Panc1 (cell line): ENCODE measurements around the gene DDAH1. TPM values are rescaled to one million over a fixed set of nuclear protein-coding genes. Genes with fewer than 3 reads are reported as not detected.

ENCODE experiments used
- ATAC-seq: fragments of 200-7000 bp; cut with Tn5 transposase; 2 replicates; pipeline ENCODE4 v1.9.1; 2020; ENCODE audit warnings: mild to moderate bottlenecking, moderate library complexity
- BruUV-seq: library from RNA; stranded (reverse); fragments of 400-500 nt; replicated peaks from 2 replicates; lab custom pipeline; 2021; lab: Mats Ljungman, UMichigan
- CTCF ChIA-PET: fragments of 300-600 bp; sonication (Branson Sonifier 250); formaldehyde crosslinking; loops from one replicate; lab custom pipeline; 2022; ENCODE audit warnings: antibody characterized with exemption; lab: Charles Lee
- POLR2A ChIA-PET: fragments of 300-600 bp; sonication (Branson Sonifier 250); formaldehyde crosslinking; loops from one replicate; lab custom pipeline; 2022; ENCODE audit warnings: antibody characterized with exemption; lab: Charles Lee
- DNase-seq: peaks from one replicate; pipeline ENCODE4 v3.0.0-alpha.2; 2010; ENCODE audit warnings: low read depth, low spot score
- H3K27ac ChIP-seq: 2 replicates; pipeline ENCODE4 v1.5.1; 2011; ENCODE audit warnings: mild to moderate bottlenecking, low read length, inconsistent platforms
- H3K27me3 ChIP-seq: fragments of 200-500 bp; sonication (Bioruptor generic); 2 replicates; pipeline ENCODE4 v1.6.0; 2014; ENCODE audit warnings: low read length, inconsistent platforms; ENCODE audit not compliant: control insufficient read depth, insufficient read depth
- H3K36me3 ChIP-seq: fragments of 200-500 bp; sonication (Bioruptor generic); 2 replicates; pipeline ENCODE4 v1.5.1; 2014; ENCODE audit warnings: inconsistent platforms, mild to moderate bottlenecking, low read length, moderate library complexity; ENCODE audit not compliant: control insufficient read depth, insufficient read depth
- H3K4me1 ChIP-seq: 2 replicates; pipeline ENCODE4 v1.5.1; 2011; ENCODE audit warnings: inconsistent platforms, mild to moderate bottlenecking, low read length, moderate library complexity; ENCODE audit not compliant: control insufficient read depth, insufficient read depth
- H3K4me3 ChIP-seq, 2 experiments: 2 replicates each; pipeline ENCODE4 v1.5.1; 2011 to 2012; ENCODE audit warnings: low read depth in 2 of 2, low read length in 2 of 2, mild to moderate bottlenecking in 2 of 2, inconsistent platforms in 1 of 2, moderate library complexity in 1 of 2
- H3K9me3 ChIP-seq: fragments of 200-500 bp; sonication (Bioruptor generic); 2 replicates; pipeline ENCODE4 v1.5.1; 2014; ENCODE audit warnings: low read depth, mild to moderate bottlenecking, inconsistent platforms, low read length, moderate library complexity; ENCODE audit not compliant: control insufficient read depth, insufficient read depth
- POLR2AphosphoS5 ChIP-seq: IDR thresholded peaks from 2 replicates; pipeline ENCODE4 v1.6.1; 2012; ENCODE audit warnings: mild to moderate bottlenecking, low read depth, low read length, moderate library complexity
- SIN3A ChIP-seq: IDR thresholded peaks from 2 replicates; pipeline ENCODE4 v1.6.1; 2012; ENCODE audit warnings: low read depth, mild to moderate bottlenecking, low read length, moderate library complexity, borderline replicate concordance; ENCODE audit not compliant: insufficient read depth
- TCF7L2 ChIP-seq: IDR thresholded peaks from 2 replicates; pipeline ENCODE4 v1.6.1; 2011; ENCODE audit warnings: mild to moderate bottlenecking, low read depth, low read length, inconsistent platforms
- in situ Hi-C: cut with HindIII; loops from 2 replicates; pipeline ENCODE4 v1.10.0; 2016; ENCODE audit warnings: low sequenced_read_pairs, low pct_unique_long_range_greater_than_20kb
- intact Hi-C: fragments of 100-400 bp; cut with micrococcal nuclease; formaldehyde crosslinking; loops from one replicate; pipeline ENCODE4 v1.10.0; 2022; ENCODE audit not compliant: unreplicated experiment
- total RNA-seq: library from RNA; stranded (reverse); gene quantifications from one replicate; pipeline ENCODE4 v1.2.1, GENCODE V29; 2021; ENCODE audit not compliant: unreplicated experiment
- TF ChIP-seq, protein P1 (sequence below): fragments of 450-650 bp; IDR thresholded peaks from 2 replicates; pipeline ENCODE4 v1.5.1; 2017; ENCODE audit warnings: mild to moderate bottlenecking
- TF ChIP-seq, protein P2 (sequence below), 2 experiments: IDR thresholded peaks; 2 replicates each; pipeline ENCODE4 v1.6.1; 2011 to 2012; ENCODE audit warnings: low read depth in 2 of 2, control low read depth in 1 of 2, low read length in 1 of 2, mild to moderate bottlenecking in 1 of 2, moderate library complexity in 1 of 2; ENCODE audit not compliant: insufficient read depth in 1 of 2

The DDAH1 gene
- total RNA-seq, 1 experiment from 2014 or later, result 85.4 TPM

GRCh38 chr1:85467036-85467435 lies 2.1 kb upstream of the DDAH1 start:
- Histone ChIP-seq H3K9me3 (no peaks in the 10 kb centered on the region), H3K27ac (peak overlapping the region; percentile 44; the same call in 1 of the 2 replicates), H3K36me3 (no peaks in the 10 kb centered on the region), H3K4me1 (peaks cover 24% of the 10 kb centered on the region), H3K4me3 (no peak overlapping the region), H3K27me3 (no peaks in the 10 kb centered on the region)
- intact Hi-C loops, result no loop called here
- in situ Hi-C loops, result no loop called here
- no TSS peak for BruUV-seq
- ChIA-PET CTCF (interaction anchor here (1.6 kb wide), 1 partner anchor 163 kb away, joined by 3 read pairs; no protein-coding TSS in a partner anchor), POLR2A (interaction anchor here (1.3 kb wide), 1 partner anchor 114 kb away, joined by 3 read pairs; the partner anchor contains the start of gene CCN1)
- ATAC-seq (no peak), DNase-seq (no peak)
- TF ChIP-seq, protein P1, sequence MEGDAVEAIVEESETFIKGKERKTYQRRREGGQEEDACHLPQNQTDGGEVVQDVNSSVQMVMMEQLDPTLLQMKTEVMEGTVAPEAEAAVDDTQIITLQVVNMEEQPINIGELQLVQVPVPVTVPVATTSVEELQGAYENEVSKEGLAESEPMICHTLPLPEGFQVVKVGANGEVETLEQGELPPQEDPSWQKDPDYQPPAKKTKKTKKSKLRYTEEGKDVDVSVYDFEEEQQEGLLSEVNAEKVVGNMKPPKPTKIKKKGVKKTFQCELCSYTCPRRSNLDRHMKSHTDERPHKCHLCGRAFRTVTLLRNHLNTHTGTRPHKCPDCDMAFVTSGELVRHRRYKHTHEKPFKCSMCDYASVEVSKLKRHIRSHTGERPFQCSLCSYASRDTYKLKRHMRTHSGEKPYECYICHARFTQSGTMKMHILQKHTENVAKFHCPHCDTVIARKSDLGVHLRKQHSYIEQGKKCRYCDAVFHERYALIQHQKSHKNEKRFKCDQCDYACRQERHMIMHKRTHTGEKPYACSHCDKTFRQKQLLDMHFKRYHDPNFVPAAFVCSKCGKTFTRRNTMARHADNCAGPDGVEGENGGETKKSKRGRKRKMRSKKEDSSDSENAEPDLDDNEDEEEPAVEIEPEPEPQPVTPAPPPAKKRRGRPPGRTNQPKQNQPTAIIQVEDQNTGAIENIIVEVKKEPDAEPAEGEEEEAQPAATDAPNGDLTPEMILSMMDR, result no peak
- TF ChIP-seq TCF7L2 (no peak), SIN3A (no peak), POLR2AphosphoS5 (no peak)
- TF ChIP-seq, protein P2, sequence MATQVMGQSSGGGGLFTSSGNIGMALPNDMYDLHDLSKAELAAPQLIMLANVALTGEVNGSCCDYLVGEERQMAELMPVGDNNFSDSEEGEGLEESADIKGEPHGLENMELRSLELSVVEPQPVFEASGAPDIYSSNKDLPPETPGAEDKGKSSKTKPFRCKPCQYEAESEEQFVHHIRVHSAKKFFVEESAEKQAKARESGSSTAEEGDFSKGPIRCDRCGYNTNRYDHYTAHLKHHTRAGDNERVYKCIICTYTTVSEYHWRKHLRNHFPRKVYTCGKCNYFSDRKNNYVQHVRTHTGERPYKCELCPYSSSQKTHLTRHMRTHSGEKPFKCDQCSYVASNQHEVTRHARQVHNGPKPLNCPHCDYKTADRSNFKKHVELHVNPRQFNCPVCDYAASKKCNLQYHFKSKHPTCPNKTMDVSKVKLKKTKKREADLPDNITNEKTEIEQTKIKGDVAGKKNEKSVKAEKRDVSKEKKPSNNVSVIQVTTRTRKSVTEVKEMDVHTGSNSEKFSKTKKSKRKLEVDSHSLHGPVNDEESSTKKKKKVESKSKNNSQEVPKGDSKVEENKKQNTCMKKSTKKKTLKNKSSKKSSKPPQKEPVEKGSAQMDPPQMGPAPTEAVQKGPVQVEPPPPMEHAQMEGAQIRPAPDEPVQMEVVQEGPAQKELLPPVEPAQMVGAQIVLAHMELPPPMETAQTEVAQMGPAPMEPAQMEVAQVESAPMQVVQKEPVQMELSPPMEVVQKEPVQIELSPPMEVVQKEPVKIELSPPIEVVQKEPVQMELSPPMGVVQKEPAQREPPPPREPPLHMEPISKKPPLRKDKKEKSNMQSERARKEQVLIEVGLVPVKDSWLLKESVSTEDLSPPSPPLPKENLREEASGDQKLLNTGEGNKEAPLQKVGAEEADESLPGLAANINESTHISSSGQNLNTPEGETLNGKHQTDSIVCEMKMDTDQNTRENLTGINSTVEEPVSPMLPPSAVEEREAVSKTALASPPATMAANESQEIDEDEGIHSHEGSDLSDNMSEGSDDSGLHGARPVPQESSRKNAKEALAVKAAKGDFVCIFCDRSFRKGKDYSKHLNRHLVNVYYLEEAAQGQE (IDR thresholded peaks at IDR 0.05; ENCODE audit: insufficient read depth in 1 of 2, low read depth in 2 of 2, low read length in 1 of 2), result no peak

DNA sequence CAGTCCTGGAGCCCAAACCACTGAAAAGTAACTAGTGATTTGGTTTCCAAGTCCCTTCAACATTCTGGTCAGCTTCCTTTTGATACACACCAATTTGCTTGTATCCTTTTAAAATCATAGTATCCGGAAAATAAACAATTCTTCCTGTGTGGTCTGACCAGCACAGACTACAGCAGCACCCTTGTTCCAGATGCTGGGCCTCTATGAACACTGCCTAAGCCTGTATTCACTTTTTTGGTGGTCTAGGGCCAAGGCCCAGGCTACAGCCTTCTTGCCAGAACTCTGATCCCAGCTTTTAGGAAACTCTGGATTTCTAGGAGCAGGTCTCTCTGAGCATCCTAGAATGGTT lies 801 bp upstream of the DDAH1 start:
- POLR2A ChIA-PET, result interaction anchor here (0.5 to 1.4 kb wide), 3 partner anchors 115 to 170 kb away, joined by 3 to 5 read pairs (median 5); no protein-coding TSS in a partner anchor
- no peak for ATAC-seq
- H3K9me3 ChIP-seq, result no peaks in the 10 kb centered on the region
- in situ Hi-C loops, result no loop called here
- H3K4me1 ChIP-seq, result peaks cover 36% of the 10 kb centered on the region
- no peak for DNase-seq
- TF ChIP-seq, protein P2 (IDR thresholded peaks at IDR 0.05; ENCODE audit: insufficient read depth in 1 of 2, low read depth in 2 of 2, low read length in 1 of 2), result no peak
- TF ChIP-seq SIN3A (no peak), TCF7L2 (no peak), POLR2AphosphoS5 (0 out of 2 replicates have a peak, but pooled peaks have one; percentile 5)
- TF ChIP-seq, protein P1, result no peak
- intact Hi-C loops, result no loop called here
- H3K27me3 ChIP-seq, result no peaks in the 10 kb centered on the region
- CTCF ChIA-PET, result interaction anchor here (1.1 kb wide), 1 partner anchor 227 kb away, joined by 4 read pairs; no protein-coding TSS in a partner anchor
- peak overlapping the region; percentile 80 to 82 for H3K4me3 ChIP-seq
- peak overlapping the region; percentile 91 for H3K27ac ChIP-seq
- no peaks in the 10 kb centered on the region for H3K36me3 ChIP-seq
- BruUV-seq, result TSS peak; percentile 95
